Measurements from ENCODE around the gene PLEKHG2. TPM values are rescaled to one million over a fixed set of nuclear protein-coding genes. Genes with fewer than 3 reads are reported as not detected.

PLEKHG2 gene
- total and polyA plus RNA-seq, 9 of the 15 experiments (the other 6 are each of a cell fraction or from before 2014, with no cell fraction given), result 0.98 to 45.7 (median 9.8) TPM

DNA sequence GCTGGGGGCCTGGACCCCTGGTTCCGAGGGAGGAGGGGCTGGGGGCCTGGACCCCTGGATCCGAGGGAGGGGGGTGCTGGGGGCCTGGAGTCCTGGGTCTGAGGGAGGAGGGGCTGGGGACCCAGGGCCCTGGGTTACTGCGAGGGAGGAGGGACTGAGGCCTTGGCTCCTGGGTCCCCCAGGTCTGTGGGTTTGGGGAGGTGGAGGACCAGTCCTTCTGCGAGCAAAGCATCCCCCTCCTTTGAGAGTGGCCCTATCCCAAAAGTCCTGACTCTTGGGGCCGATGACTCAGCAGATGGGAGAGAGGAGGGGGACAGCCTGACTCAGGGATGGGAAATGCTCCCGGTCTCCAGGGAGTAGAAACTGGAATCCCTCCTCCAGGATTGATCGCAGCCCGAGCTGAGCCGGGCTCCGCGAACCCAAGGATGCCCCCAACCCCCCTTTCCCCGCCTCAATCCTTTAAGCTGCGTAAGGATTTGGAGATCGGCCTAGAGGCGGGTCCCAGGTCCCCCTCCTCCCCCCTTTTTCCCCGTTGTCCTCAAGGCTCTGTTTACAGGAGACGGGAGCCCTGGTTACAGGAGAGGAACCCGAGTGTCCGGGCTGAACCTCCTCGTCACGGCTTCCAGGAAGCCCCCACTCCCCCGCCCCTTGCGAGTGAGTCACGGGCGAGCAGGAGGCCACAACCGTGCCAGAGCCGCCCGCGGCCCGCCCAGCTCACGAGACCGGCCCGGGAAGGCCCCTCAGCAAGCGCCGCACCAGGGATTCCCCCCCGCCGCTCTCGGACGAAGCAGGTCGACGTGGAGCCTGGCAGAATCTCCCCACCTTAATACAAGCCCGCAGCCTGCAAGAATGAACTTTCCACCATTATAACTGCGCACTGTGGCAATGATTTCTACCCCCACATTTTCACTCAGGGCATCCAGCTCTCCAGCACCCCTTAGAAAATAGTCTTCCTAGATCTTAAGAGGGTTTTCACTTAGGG, 8.8 kb upstream of the PLEKHG2 start (continued):
- TF ChIP-seq, protein P1, sequence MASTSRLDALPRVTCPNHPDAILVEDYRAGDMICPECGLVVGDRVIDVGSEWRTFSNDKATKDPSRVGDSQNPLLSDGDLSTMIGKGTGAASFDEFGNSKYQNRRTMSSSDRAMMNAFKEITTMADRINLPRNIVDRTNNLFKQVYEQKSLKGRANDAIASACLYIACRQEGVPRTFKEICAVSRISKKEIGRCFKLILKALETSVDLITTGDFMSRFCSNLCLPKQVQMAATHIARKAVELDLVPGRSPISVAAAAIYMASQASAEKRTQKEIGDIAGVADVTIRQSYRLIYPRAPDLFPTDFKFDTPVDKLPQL (IDR thresholded peaks at IDR 0.05; ENCODE audit: extremely low read depth, insufficient read length), result no peak
- TF ChIP-seq CAMTA2 (CRISPR knock-in tag; conservative IDR thresholded peaks at IDR 0.05) (no peak), ERF (CRISPR knock-in tag; IDR thresholded peaks at IDR 0.05) (no peak), MIER1 (IDR thresholded peaks at IDR 0.05; ENCODE audit: low read depth) (no peak), SMAD4 (CRISPR knock-in tag; conservative IDR thresholded peaks at IDR 0.05) (peak; percentile 74; the same call in 1 of the 2 replicates), RBM15 (IDR thresholded peaks at IDR 0.05; ENCODE audit: insufficient read depth, low read length) (no peak), ATF1 (CRISPR knock-in tag; IDR thresholded peaks at IDR 0.05) (no peak), ATF1 (tag; IDR thresholded peaks at IDR 0.05) (peak; percentile 77), ARID1B (IDR thresholded peaks at IDR 0.05) (peak; percentile 73), IRF2 (CRISPR knock-in tag; IDR thresholded peaks at IDR 0.05) (no peak), JUND (IDR thresholded peaks at IDR 0.05; ENCODE audit: borderline replicate concordance, low read depth, low read length) (peak; percentile 96), JUND (tag; IDR thresholded peaks at IDR 0.05; ENCODE audit: borderline replicate concordance, low read depth, low read length) (peak; percentile 92; the same call in 1 of the 3 replicates), POLR2G (IDR thresholded peaks at IDR 0.05; ENCODE audit: low read depth, low read length) (peak; percentile 76)
- TF ChIP-seq, protein P2, sequence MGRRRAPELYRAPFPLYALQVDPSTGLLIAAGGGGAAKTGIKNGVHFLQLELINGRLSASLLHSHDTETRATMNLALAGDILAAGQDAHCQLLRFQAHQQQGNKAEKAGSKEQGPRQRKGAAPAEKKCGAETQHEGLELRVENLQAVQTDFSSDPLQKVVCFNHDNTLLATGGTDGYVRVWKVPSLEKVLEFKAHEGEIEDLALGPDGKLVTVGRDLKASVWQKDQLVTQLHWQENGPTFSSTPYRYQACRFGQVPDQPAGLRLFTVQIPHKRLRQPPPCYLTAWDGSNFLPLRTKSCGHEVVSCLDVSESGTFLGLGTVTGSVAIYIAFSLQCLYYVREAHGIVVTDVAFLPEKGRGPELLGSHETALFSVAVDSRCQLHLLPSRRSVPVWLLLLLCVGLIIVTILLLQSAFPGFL (CRISPR knock-in tag; IDR thresholded peaks at IDR 0.05), result 0 out of 2 replicates have a peak, but pooled peaks have one; percentile 63
- TF ChIP-seq, protein P3, sequence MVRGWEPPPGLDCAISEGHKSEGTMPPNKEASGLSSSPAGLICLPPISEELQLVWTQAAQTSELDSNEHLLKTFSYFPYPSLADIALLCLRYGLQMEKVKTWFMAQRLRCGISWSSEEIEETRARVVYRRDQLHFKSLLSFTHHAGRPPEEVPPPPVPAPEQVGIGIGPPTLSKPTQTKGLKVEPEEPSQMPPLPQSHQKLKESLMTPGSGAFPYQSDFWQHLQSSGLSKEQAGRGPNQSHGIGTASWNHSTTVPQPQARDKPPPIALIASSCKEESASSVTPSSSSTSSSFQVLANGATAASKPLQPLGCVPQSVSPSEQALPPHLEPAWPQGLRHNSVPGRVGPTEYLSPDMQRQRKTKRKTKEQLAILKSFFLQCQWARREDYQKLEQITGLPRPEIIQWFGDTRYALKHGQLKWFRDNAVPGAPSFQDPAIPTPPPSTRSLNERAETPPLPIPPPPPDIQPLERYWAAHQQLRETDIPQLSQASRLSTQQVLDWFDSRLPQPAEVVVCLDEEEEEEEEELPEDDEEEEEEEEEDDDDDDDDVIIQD (CRISPR knock-in tag; IDR thresholded peaks at IDR 0.05), result no peak
- TF ChIP-seq, protein P4, sequence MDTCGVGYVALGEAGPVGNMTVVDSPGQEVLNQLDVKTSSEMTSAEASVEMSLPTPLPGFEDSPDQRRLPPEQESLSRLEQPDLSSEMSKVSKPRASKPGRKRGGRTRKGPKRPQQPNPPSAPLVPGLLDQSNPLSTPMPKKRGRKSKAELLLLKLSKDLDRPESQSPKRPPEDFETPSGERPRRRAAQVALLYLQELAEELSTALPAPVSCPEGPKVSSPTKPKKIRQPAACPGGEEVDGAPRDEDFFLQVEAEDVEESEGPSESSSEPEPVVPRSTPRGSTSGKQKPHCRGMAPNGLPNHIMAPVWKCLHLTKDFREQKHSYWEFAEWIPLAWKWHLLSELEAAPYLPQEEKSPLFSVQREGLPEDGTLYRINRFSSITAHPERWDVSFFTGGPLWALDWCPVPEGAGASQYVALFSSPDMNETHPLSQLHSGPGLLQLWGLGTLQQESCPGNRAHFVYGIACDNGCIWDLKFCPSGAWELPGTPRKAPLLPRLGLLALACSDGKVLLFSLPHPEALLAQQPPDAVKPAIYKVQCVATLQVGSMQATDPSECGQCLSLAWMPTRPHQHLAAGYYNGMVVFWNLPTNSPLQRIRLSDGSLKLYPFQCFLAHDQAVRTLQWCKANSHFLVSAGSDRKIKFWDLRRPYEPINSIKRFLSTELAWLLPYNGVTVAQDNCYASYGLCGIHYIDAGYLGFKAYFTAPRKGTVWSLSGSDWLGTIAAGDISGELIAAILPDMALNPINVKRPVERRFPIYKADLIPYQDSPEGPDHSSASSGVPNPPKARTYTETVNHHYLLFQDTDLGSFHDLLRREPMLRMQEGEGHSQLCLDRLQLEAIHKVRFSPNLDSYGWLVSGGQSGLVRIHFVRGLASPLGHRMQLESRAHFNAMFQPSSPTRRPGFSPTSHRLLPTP (IDR thresholded peaks at IDR 0.05; ENCODE audit: borderline replicate concordance, extremely low read depth, insufficient read length), result no peak
